Trophoblast cell (in vitro differentiated cells and primary cell): Measurements from ENCODE around the gene PKIB. TPM values are rescaled to one million over a fixed set of nuclear protein-coding genes. Genes with fewer than 3 reads are reported as not detected.
A peak's percentile ranks its signal among the peaks of the same experiment; 100 is the strongest.

Experiments
- DNase-seq, 2 donors: peaks; one replicate each; pipeline ENCODE4 v3.0.0-alpha.2; 2016
- H2AFZ ChIP-seq: 2 replicates; pipeline ENCODE4 v1.6.1; 2013; ENCODE audit warnings: low read length, moderate library complexity, mild to moderate bottlenecking; ENCODE audit not compliant: insufficient read depth, poor library complexity
- H2AK5ac ChIP-seq: 2 replicates; pipeline ENCODE4 v1.6.1; 2013; ENCODE audit warnings: mild to moderate bottlenecking, low read length
- H2BK120ac ChIP-seq: 2 replicates; pipeline ENCODE4 v1.6.1; 2013; ENCODE audit warnings: low read length, mild to moderate bottlenecking, moderate library complexity; ENCODE audit not compliant: insufficient read depth, poor library complexity
- H2BK12ac ChIP-seq: 2 replicates; pipeline ENCODE4 v1.6.1; 2013; ENCODE audit warnings: mild to moderate bottlenecking, low read length, moderate library complexity
- H2BK5ac ChIP-seq: 2 replicates; pipeline ENCODE4 v1.6.1; 2013; ENCODE audit warnings: low read length, low read depth, moderate library complexity, mild to moderate bottlenecking; ENCODE audit not compliant: poor library complexity
- H3K14ac ChIP-seq: 2 replicates; pipeline ENCODE4 v1.6.1; 2013; ENCODE audit warnings: mild to moderate bottlenecking, low read length
- H3K18ac ChIP-seq: 2 replicates; pipeline ENCODE4 v1.6.1; 2013; ENCODE audit warnings: mild to moderate bottlenecking, low read length
- H3K23ac ChIP-seq: 2 replicates; pipeline ENCODE4 v1.6.1; 2013; ENCODE audit warnings: low read length
- H3K27ac ChIP-seq: 2 replicates; pipeline ENCODE4 v1.5.1; 2013; ENCODE audit warnings: low read depth, mild to moderate bottlenecking, inconsistent platforms, low read length, moderate library complexity
- H3K27me3 ChIP-seq: 2 replicates; pipeline ENCODE4 v1.6.1; 2013; ENCODE audit warnings: inconsistent platforms, mild to moderate bottlenecking, low read length, moderate library complexity; ENCODE audit not compliant: insufficient read depth
- H3K36me3 ChIP-seq, 2 experiments: 1 replicate in 1 of 2; 2 replicates in 1 of 2; pipeline ENCODE4 v1.6.1; 2013; ENCODE audit warnings: low read length in 2 of 2, mild to moderate bottlenecking in 2 of 2, moderate library complexity in 1 of 2; ENCODE audit not compliant: insufficient read depth in 2 of 2, control insufficient read depth in 1 of 2
- H3K4ac ChIP-seq: 2 replicates; pipeline ENCODE4 v1.6.1; 2013; ENCODE audit warnings: low read depth, mild to moderate bottlenecking, low read length, moderate library complexity
- H3K4me1 ChIP-seq, 2 experiments: 1 replicate in 1 of 2; 2 replicates in 1 of 2; pipeline ENCODE4 v1.6.1; 2013; ENCODE audit warnings: low read length in 2 of 2, mild to moderate bottlenecking in 2 of 2, moderate library complexity in 1 of 2; ENCODE audit not compliant: insufficient read depth in 2 of 2, control insufficient read depth in 1 of 2
- H3K4me2 ChIP-seq: 2 replicates; pipeline ENCODE4 v1.6.1; 2013; ENCODE audit warnings: inconsistent platforms, mild to moderate bottlenecking, low read length, moderate library complexity
- H3K4me3 ChIP-seq: 2 replicates; pipeline ENCODE4 v1.5.1; 2013; ENCODE audit warnings: mild to moderate bottlenecking, low read depth, low read length, inconsistent platforms
- H3K79me1 ChIP-seq: one replicate; pipeline ENCODE4 v1.6.1; 2013; ENCODE audit warnings: low read length
- H3K79me2 ChIP-seq: 2 replicates; pipeline ENCODE4 v1.6.1; 2013; ENCODE audit warnings: low read length, mild to moderate bottlenecking; ENCODE audit not compliant: control insufficient read depth, insufficient read depth, poor library complexity
- H3K9ac ChIP-seq: 2 replicates; pipeline ENCODE4 v1.6.1; 2013; ENCODE audit warnings: mild to moderate bottlenecking, low read length
- H3K9me3 ChIP-seq: 2 replicates; pipeline ENCODE4 v1.6.1; 2013; ENCODE audit warnings: low read depth, mild to moderate bottlenecking, control low read depth, inconsistent platforms, low read length; ENCODE audit not compliant: insufficient read depth
- H4K12ac ChIP-seq: 2 replicates; pipeline ENCODE4 v1.6.1; 2013; ENCODE audit warnings: low read depth, mild to moderate bottlenecking, low read length, moderate library complexity
- H4K8ac ChIP-seq: 2 replicates; pipeline ENCODE4 v1.6.1; 2013; ENCODE audit warnings: low read depth, mild to moderate bottlenecking, low read length, moderate library complexity
- H4K91ac ChIP-seq: one replicate; pipeline ENCODE4 v1.6.1; 2013; ENCODE audit warnings: low read depth, mild to moderate bottlenecking, low read length, moderate library complexity
- WGBS: extraction: QIAGEN DNeasy Blood & Tissue Kit; methylation state at CpG from one replicate; pipeline ENCODE4 v1.1.7; 2013; ENCODE audit warnings: missing lambda C conversion rate; ENCODE audit not compliant: insufficient read length, insufficient coverage; ENCODE audit errors: extremely low coverage; 5-methylcytosine and 5-hydroxymethylcytosine counted together
- polyA plus RNA-seq: library from polyadenylated mRNA; stranded (reverse); fragments of 200-250 nt; gene quantifications from 2 replicates; pipeline ENCODE4 v1.2.3, GENCODE V29; 2013

The PKIB gene
- polyA plus RNA-seq: 39.7 and 42.2 TPM in 2 replicates

GRCh38 chr6:122609881-122610689 lies at the start of gene PKIB:
PKIB (plus strand) TSS chr6:122610405; CDS start chr6:122717795, 107,390 bp downstream.
- Histone ChIP-seq H3K4me1 (peaks cover 4 to 9% of the 10 kb centered on the region in 2 experiments), H4K8ac (peak within 1 kb of the TSS; percentile 33), H2BK120ac (peak within 1 kb of the TSS; percentile 11), H2BK5ac (no peak within 1 kb of the TSS), H3K27me3 (no peaks in the 10 kb centered on the region), H3K79me2 (no peaks in the 10 kb centered on the region), H3K4ac (no peak within 1 kb of the TSS), H2AK5ac (no peak within 1 kb of the TSS), H3K9ac (peak within 1 kb of the TSS; percentile 33), H3K79me1 (peaks cover 2% of the 10 kb centered on the region), H2AFZ (no peak within 1 kb of the TSS), H3K23ac (no peak within 1 kb of the TSS), H3K14ac (peak within 1 kb of the TSS; percentile 17), H3K9me3 (peaks cover 2% of the 10 kb centered on the region), H3K4me2 (peak within 1 kb of the TSS; percentile 97), H4K91ac (peak within 1 kb of the TSS; percentile 15), H2BK12ac (no peak within 1 kb of the TSS), H3K18ac (no peak within 1 kb of the TSS), H3K36me3 (no peaks in the 10 kb centered on the region), H3K4me3 (peak within 1 kb of the TSS; percentile 73), H3K27ac (no peak within 1 kb of the TSS), H4K12ac (no peak within 1 kb of the TSS)
- peak; percentile 87 to 88 for DNase-seq
- no CpG with 5 or more reads among the region's 66 CpGs for WGBS

- no peak overlapping the region for H2BK120ac ChIP-seq
- no peak overlapping the region for H3K9ac ChIP-seq
- H2AFZ ChIP-seq: no peak overlapping the region
- no peaks in the 10 kb centered on the region for H3K79me2 ChIP-seq
- H3K4me2 ChIP-seq: no peak overlapping the region
- H2AK5ac ChIP-seq: no peak overlapping the region
- no peak overlapping the region for H2BK12ac ChIP-seq
- H3K27me3 ChIP-seq: no peaks in the 10 kb centered on the region
- H4K12ac ChIP-seq: no peak overlapping the region
- H3K27ac ChIP-seq: no peak overlapping the region
- no peak overlapping the region for H3K4ac ChIP-seq
- peaks cover 0 to 2% of the 10 kb centered on the region in 2 experiments for H3K4me1 ChIP-seq
- H3K79me1 ChIP-seq: no peaks in the 10 kb centered on the region
- no CpG with 5 or more reads among the region's 8 CpGs for WGBS
- no peak overlapping the region for H3K14ac ChIP-seq
- no peak overlapping the region for H4K8ac ChIP-seq
- H3K4me3 ChIP-seq: no peak overlapping the region
- H4K91ac ChIP-seq: no peak overlapping the region
- no peak overlapping the region for H2BK5ac ChIP-seq
- H3K36me3 ChIP-seq: no peaks in the 10 kb centered on the region
- H3K23ac ChIP-seq: no peak overlapping the region
- no peak for DNase-seq
- H3K18ac ChIP-seq: no peak overlapping the region
- no peaks in the 10 kb centered on the region for H3K9me3 ChIP-seq
These were observed 46.7 kb upstream of the PKIB start for GRCh38 chr6:122563364-122564052.

GRCh38 chr6:122564230-122564629 lies 46.0 kb upstream of the PKIB start:
- Histone ChIP-seq H4K8ac (no peak overlapping the region), H3K36me3 (no peaks in the 10 kb centered on the region), H3K4me1 (peaks cover 7 to 9% of the 10 kb centered on the region in 2 experiments), H3K18ac (no peak overlapping the region), H3K27me3 (no peaks in the 10 kb centered on the region), H3K27ac (no peak overlapping the region), H3K14ac (no peak overlapping the region), H3K79me1 (no peaks in the 10 kb centered on the region), H4K91ac (no peak overlapping the region), H3K23ac (no peak overlapping the region), H3K4me2 (no peak overlapping the region), H3K4ac (no peak overlapping the region), H2BK12ac (no peak overlapping the region), H2BK120ac (no peak overlapping the region), H4K12ac (no peak overlapping the region), H3K9me3 (no peaks in the 10 kb centered on the region), H2AFZ (no peak overlapping the region), H3K4me3 (no peak overlapping the region), H3K9ac (no peak overlapping the region), H2BK5ac (no peak overlapping the region), H2AK5ac (no peak overlapping the region), H3K79me2 (no peaks in the 10 kb centered on the region)
- DNase-seq: no peak
- WGBS: no CpG with 5 or more reads among the region's 3 CpGs

GRCh38 chr6:122565708-122566107 lies 44.5 kb upstream of the PKIB start:
- no peak overlapping the region for H3K9ac ChIP-seq
- no peak overlapping the region for H3K27ac ChIP-seq
- no peaks in the 10 kb centered on the region for H3K9me3 ChIP-seq
- no peak overlapping the region for H2BK5ac ChIP-seq
- H3K27me3 ChIP-seq: no peaks in the 10 kb centered on the region
- H3K14ac ChIP-seq: no peak overlapping the region
- H4K91ac ChIP-seq: no peak overlapping the region
- H4K12ac ChIP-seq: no peak overlapping the region
- H2BK120ac ChIP-seq: no peak overlapping the region
- no peak overlapping the region for H4K8ac ChIP-seq
- peaks cover 14 to 18% of the 10 kb centered on the region in 2 experiments for H3K4me1 ChIP-seq
- H3K4me3 ChIP-seq: no peak overlapping the region
- no peak overlapping the region for H3K4ac ChIP-seq
- H2AFZ ChIP-seq: no peak overlapping the region
- no peak overlapping the region for H3K18ac ChIP-seq
- H3K79me1 ChIP-seq: no peaks in the 10 kb centered on the region
- H3K79me2 ChIP-seq: no peaks in the 10 kb centered on the region
- no peak for DNase-seq
- H3K36me3 ChIP-seq: no peaks in the 10 kb centered on the region
- no peak overlapping the region for H2AK5ac ChIP-seq
- H3K23ac ChIP-seq: no peak overlapping the region
- no peak overlapping the region for H3K4me2 ChIP-seq
- no peak overlapping the region for H2BK12ac ChIP-seq
